Osteoblast (primary cell): ENCODE data around the gene DMRTC2. TPM values are rescaled to one million over a fixed set of nuclear protein-coding genes. Genes with fewer than 3 reads are reported as not detected.

Experiments used
- DNase-seq: peaks from one replicate; pipeline ENCODE4 v3.0.0; 2011; ENCODE audit warnings: low spot score, mixed read lengths; ENCODE audit not compliant: insufficient read length; ENCODE audit errors: missing footprints
- H2AFZ ChIP-seq: 2 replicates; pipeline ENCODE4 v1.6.0; 2011; ENCODE audit warnings: mild to moderate bottlenecking, low read length
- H3K27ac ChIP-seq: 2 replicates; pipeline ENCODE4 v1.5.1; 2011; ENCODE audit warnings: mild to moderate bottlenecking, low read depth, low read length, moderate library complexity
- H3K27me3 ChIP-seq: 2 replicates; pipeline ENCODE4 v1.6.0; 2012; ENCODE audit warnings: mild to moderate bottlenecking, control low read depth, inconsistent platforms, low read length, moderate library complexity; ENCODE audit not compliant: insufficient read depth
- H3K36me3 ChIP-seq: 2 replicates; pipeline ENCODE4 v1.5.1; 2011; ENCODE audit warnings: mild to moderate bottlenecking, low read length, control low read depth, moderate library complexity; ENCODE audit not compliant: insufficient read depth
- H3K4me1 ChIP-seq: 2 replicates; pipeline ENCODE4 v1.5.1; 2011; ENCODE audit warnings: mild to moderate bottlenecking, low read length, control low read depth, moderate library complexity; ENCODE audit not compliant: insufficient read depth
- H3K4me2 ChIP-seq: 2 replicates; pipeline ENCODE4 v1.6.0; 2011; ENCODE audit warnings: mild to moderate bottlenecking, low read length; ENCODE audit not compliant: insufficient read depth
- H3K4me3 ChIP-seq: fragments of 200-600 bp; sonication (generic); 3 replicates; pipeline ENCODE4 v1.5.1; 2012; ENCODE audit warnings: mild to moderate bottlenecking, low read length, inconsistent platforms; ENCODE audit not compliant: insufficient read depth
- H3K79me2 ChIP-seq: 2 replicates; pipeline ENCODE4 v1.6.0; 2012; ENCODE audit warnings: mild to moderate bottlenecking, low read length, control low read depth, inconsistent platforms; ENCODE audit not compliant: insufficient read depth
- H3K9me3 ChIP-seq: 2 replicates; pipeline ENCODE4 v1.5.1; 2011; ENCODE audit warnings: low read depth, low read length, control low read depth
- H4K20me1 ChIP-seq: 2 replicates; pipeline ENCODE4 v1.6.0; 2012; ENCODE audit warnings: mild to moderate bottlenecking, low read length, control low read depth; ENCODE audit not compliant: insufficient read depth
- CTCF ChIP-seq: IDR thresholded peaks from 2 replicates; pipeline ENCODE4 v1.5.1; 2011; ENCODE audit warnings: mild to moderate bottlenecking, low read depth, low read length, moderate library complexity; ENCODE audit errors: extremely low read depth
- total RNA-seq: library from RNA; depleted of rRNA; stranded (reverse); fragments of >200 nt; gene quantifications from 2 replicates; pipeline ENCODE4 v1.2.3, GENCODE V29; 2012

DMRTC2 gene
- total RNA-seq, 1 donor, result not detected

GRCh38 chr19:41849067-41849466 lies 4.2 kb downstream of the DMRTC2 start:
- H4K20me1 ChIP-seq, result no peaks in the 10 kb centered on the region
- no peaks in the 10 kb centered on the region for H3K9me3 ChIP-seq
- H3K27me3 ChIP-seq, result peaks cover 40% of the 10 kb centered on the region
- H3K79me2 ChIP-seq, result no peaks in the 10 kb centered on the region
- no peak for TF ChIP-seq CTCF
- no peak overlapping the region for H3K27ac ChIP-seq
- no peak overlapping the region for H3K4me2 ChIP-seq
- no peaks in the 10 kb centered on the region for H3K36me3 ChIP-seq
- H3K4me1 ChIP-seq, result no peaks in the 10 kb centered on the region
- no peak overlapping the region for H3K4me3 ChIP-seq
- H2AFZ ChIP-seq, result no peak overlapping the region
- DNase-seq, result no peak

DNA sequence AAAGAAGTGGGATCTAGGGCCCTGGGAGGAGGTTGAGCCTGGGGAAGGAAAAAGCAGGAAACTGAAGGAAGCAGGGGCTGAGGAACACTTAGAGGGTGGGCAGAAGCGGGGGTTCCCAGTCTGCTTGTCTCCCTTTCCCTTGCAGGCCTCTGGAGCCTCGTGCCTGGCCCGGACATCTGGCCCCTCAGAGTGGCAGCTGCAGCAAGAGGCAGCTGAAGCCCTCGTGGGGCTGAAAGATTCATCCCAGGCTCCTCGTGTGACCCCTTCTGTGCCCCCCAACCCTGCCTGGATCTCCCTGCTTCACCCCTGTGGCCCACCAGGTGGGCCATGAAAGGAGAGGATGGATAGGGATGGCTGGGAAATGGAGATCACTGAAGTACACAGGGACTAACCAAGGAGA lies 5.5 kb downstream of the DMRTC2 start:
- no peak for DNase-seq
- Histone ChIP-seq H2AFZ (no peak overlapping the region), H4K20me1 (no peaks in the 10 kb centered on the region), H3K9me3 (no peaks in the 10 kb centered on the region), H3K36me3 (no peaks in the 10 kb centered on the region), H3K27me3 (peaks cover 52% of the 10 kb centered on the region), H3K27ac (no peak overlapping the region), H3K79me2 (no peaks in the 10 kb centered on the region), H3K4me3 (no peak overlapping the region), H3K4me2 (no peak overlapping the region), H3K4me1 (no peaks in the 10 kb centered on the region)
- TF ChIP-seq CTCF, result no peak

- Histone ChIP-seq H3K4me3 (no peak overlapping the region), H3K27ac (no peak overlapping the region), H3K4me2 (no peak overlapping the region), H3K9me3 (no peaks in the 10 kb centered on the region), H2AFZ (no peak overlapping the region), H3K36me3 (no peaks in the 10 kb centered on the region), H4K20me1 (no peaks in the 10 kb centered on the region), H3K27me3 (peaks cover 52% of the 10 kb centered on the region), H3K4me1 (no peaks in the 10 kb centered on the region), H3K79me2 (no peaks in the 10 kb centered on the region)
- DNase-seq, result no peak
- TF ChIP-seq CTCF, result no peak
Measured at GRCh38 chr19:41851456-41851855, 6.6 kb downstream of the DMRTC2 start.

DNA sequence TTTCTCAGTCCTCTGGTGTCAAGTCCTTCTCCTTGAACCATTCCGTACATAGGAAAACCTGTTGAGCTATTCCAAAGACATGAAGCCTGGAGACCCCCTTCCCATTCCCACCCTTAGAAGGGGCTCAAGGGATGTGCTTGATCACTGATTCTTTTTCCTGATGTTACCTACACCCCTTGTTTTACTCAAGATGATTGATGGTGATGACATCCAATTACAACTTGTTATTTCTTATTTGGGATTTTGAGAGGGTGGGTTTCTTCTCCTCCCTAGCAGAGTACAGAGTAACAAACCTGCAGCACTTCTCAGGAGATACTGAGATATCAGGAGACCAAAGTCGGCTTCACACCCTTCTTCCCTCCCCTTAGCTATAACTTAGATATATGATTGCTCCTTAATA lies 8.5 kb downstream of the DMRTC2 start:
- TF ChIP-seq CTCF, result no peak
- Histone ChIP-seq H3K27ac (no peak overlapping the region), H3K4me1 (no peaks in the 10 kb centered on the region), H3K27me3 (peaks cover 55% of the 10 kb centered on the region), H2AFZ (no peak overlapping the region), H3K79me2 (no peaks in the 10 kb centered on the region), H3K9me3 (no peaks in the 10 kb centered on the region), H3K36me3 (no peaks in the 10 kb centered on the region), H3K4me3 (no peak overlapping the region), H4K20me1 (no peaks in the 10 kb centered on the region), H3K4me2 (no peak overlapping the region)
- DNase-seq, result no peak
